GM12892 (cell line): Measurements from ENCODE around the gene PSMC4.
A peak's percentile ranks its signal among the peaks of the same experiment; 100 is the strongest.

Experiments
- POLR2A ChIP-seq: IDR thresholded peaks from 2 replicates; pipeline ENCODE4 v1.6.1; 2011; ENCODE audit warnings: low read depth, low read length, control low read depth
- POLR2AphosphoS5 ChIP-seq: IDR thresholded peaks from 2 replicates; pipeline ENCODE4 v1.6.1; 2011; ENCODE audit warnings: low read depth, low read length, control low read depth
- TAF1 ChIP-seq: IDR thresholded peaks from 2 replicates; pipeline ENCODE4 v1.6.1; 2011; ENCODE audit warnings: low read depth, mild to moderate bottlenecking, control low read depth, low read length, borderline replicate concordance

DNA sequence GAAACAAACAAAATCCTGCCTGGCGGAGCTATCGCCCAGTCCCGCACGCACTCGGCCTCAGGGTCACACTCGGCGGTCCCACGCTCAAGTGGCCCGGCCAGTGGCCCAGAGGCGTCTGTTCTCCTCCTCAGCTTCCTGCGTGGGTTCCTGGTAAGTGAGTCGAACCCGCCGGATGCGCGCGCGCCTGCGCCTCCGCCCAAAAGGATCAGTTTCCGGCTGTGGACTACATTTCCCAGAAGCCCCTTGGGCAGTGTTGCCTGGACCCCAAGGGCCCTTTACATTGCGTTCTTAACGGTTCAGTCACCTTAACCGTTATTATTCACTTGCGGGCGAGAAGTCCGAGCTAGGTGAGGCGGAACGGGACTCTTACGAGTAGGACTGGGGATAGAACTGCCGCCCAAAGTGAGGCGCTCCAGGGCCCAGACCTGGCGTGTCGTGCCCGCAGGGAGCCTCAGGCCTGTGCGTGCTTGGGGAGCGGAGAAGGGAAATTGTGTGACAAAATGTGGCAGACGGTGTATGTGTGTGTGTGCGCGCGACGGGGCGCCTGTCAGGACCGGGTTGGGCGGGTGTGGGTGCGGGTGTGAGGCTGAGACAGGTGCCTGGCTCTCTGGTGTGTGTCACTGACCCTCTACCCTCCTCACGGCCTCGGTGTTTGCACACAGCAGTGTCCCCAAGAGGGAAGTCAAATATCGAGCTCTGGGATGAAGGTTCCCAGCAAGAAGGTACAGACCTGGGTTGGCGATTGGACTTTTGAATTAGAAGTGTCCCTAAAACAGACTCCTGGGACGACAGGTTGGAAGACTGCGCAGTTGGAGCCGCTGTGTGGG is 26.1 kb downstream of the PSMC4 start, which contains the start of gene ZNF546:
- TF ChIP-seq POLR2AphosphoS5 (peak; percentile 97), POLR2A (peak; percentile 96), TAF1 (peak; percentile 79; the same call in 1 of the 2 replicates)
